HepG2 (cell line): ENCODE results near the gene PLCB2. TPM values are rescaled to one million over a fixed set of nuclear protein-coding genes. Genes with fewer than 3 reads are reported as not detected.

ENCODE experiments used
- AKNA ChIP-seq: sonication (generic); formaldehyde crosslinking; IDR thresholded peaks from 2 replicates; pipeline ENCODE4 v1.4.0; 2020; ENCODE audit warnings: missing genetic modification reagents, borderline replicate concordance
- CREB3 ChIP-seq: sonication (generic); formaldehyde crosslinking; IDR thresholded peaks from 2 replicates; pipeline ENCODE4 v1.5.0; 2020; ENCODE audit warnings: missing genetic modification reagents
- FOXO1 ChIP-seq: sonication (generic); formaldehyde crosslinking; IDR thresholded peaks from 2 replicates; pipeline ENCODE4 v1.4.0; 2020; ENCODE audit warnings: missing genetic modification reagents
- KMT2B ChIP-seq: IDR thresholded peaks from 2 replicates; pipeline ENCODE4 v1.6.1; 2016; ENCODE audit warnings: missing genetic modification reagents, missing compliant biosample characterization
- MEIS2 ChIP-seq: sonication (generic); formaldehyde crosslinking; IDR thresholded peaks from 2 replicates; pipeline ENCODE4 v1.9.0; 2021; ENCODE audit warnings: mild to moderate bottlenecking, missing genetic modification reagents
- ZBTB44 ChIP-seq: sonication (generic); formaldehyde crosslinking; IDR thresholded peaks from 2 replicates; pipeline ENCODE4 v1.4.0; 2020; ENCODE audit warnings: missing genetic modification reagents
- ZNF124 ChIP-seq: sonication (generic); formaldehyde crosslinking; IDR thresholded peaks from 2 replicates; pipeline ENCODE4 v1.4.0; 2020; ENCODE audit warnings: missing genetic modification reagents
- ZNF292 ChIP-seq: sonication (generic); formaldehyde crosslinking; IDR thresholded peaks from 2 replicates; pipeline ENCODE4 v1.8.1; 2022; ENCODE audit warnings: mild to moderate bottlenecking, low read depth, missing genetic modification reagents, borderline replicate concordance
- ZNF468 ChIP-seq: sonication (generic); formaldehyde crosslinking; IDR thresholded peaks from 2 replicates; pipeline ENCODE4 v1.8.0; 2022; ENCODE audit warnings: mild to moderate bottlenecking, moderate library complexity, missing genetic modification reagents
- ZNF552 ChIP-seq: sonication (generic); formaldehyde crosslinking; IDR thresholded peaks from 2 replicates; pipeline ENCODE4 v1.9.0; 2022; ENCODE audit warnings: missing genetic modification reagents, mild to moderate bottlenecking, borderline replicate concordance
- ZNF557 ChIP-seq: sonication (generic); formaldehyde crosslinking; IDR thresholded peaks from 2 replicates; pipeline ENCODE4 v1.4.0; 2020; ENCODE audit warnings: missing genetic modification reagents
- ZNF792 ChIP-seq: IDR thresholded peaks from 2 replicates; pipeline ENCODE4 v1.6.1; 2016
- polyA plus RNA-seq, 8 experiments: library from polyadenylated mRNA; depleted of rRNA in 3 of 8; stranded (reverse) in 7 of 8; unstranded in 1 of 8; fragments of >200 nt; fragmentation: Illumina TruSeq in 4 of 8; extraction: Trizol in 4 of 8; gene quantifications; 2 replicates each; pipeline versions ENCODE4 v1.2.1 to v1.2.3, GENCODE V29; 2011 to 2016; ENCODE audit warnings: low read depth in 4 of 8, missing spikeins in 1 of 8, mixed read lengths in 1 of 8; ENCODE audit not compliant: insufficient read depth in 1 of 8
- total RNA-seq, 5 experiments: library from RNA; depleted of rRNA; stranded (reverse); fragments of >200 nt; fragmentation: Illumina TruSeq; extraction: Trizol; gene quantifications; 2 replicates each; pipeline ENCODE4 v1.2.3, GENCODE V29; 2016; ENCODE audit warnings: low read depth in 1 of 5
- TF ChIP-seq, protein P1 (sequence below): sonication (generic); formaldehyde crosslinking; conservative IDR thresholded peaks from 2 replicates; pipeline ENCODE4 v1.4.0; 2020; ENCODE audit warnings: missing genetic modification reagents

The PLCB2 gene
- total and polyA plus RNA-seq, 2 of the 13 experiments (the other 11 are each of a cell fraction or from before 2014, with no cell fraction given), result 0.11 TPM; not detected in 1

DNA sequence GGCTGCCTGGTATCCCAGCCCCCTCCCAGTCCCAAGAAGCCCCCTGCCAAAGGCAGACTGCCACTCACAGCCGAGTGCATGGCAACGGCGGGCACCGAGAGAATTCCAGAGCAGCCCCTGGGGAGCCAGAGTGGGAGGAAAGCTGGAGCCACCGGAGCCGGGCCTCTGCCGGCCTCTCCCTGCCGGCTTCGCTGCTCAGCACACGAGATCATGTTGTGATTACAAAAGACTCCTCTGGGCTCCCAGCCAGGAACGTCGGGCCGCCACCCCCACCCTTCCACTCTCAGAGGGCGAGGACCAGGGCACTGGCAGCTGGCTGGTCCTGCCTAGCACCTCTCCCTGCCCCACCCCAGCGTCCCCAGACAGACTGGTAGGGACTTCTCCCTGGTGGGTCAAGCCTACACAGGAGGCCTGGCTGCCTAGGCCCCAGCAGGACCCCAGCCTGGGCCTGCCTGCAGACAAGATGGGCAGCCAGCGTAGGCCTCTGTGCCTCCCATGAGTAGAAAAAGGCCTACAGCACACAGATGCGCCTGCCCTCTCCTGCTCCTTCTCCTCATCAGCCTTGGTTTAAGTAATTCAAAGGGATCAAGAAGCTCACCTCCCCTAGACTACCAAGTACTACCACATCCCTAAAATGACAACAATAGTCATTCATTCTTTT, 33.1 kb upstream of the PLCB2 start, which contains the start of gene CCDC9B (continued):
- TF ChIP-seq ZNF292 (CRISPR knock-in tag) (0 out of 2 replicates have a peak, but pooled peaks have one; percentile 22), MEIS2 (no peak), CREB3 (CRISPR knock-in tag) (no peak), ZNF792 (CRISPR knock-in tag) (0 out of 2 replicates have a peak, but pooled peaks have one; percentile 32), ZNF124 (CRISPR knock-in tag) (no peak), ZBTB44 (CRISPR knock-in tag) (no peak), AKNA (CRISPR knock-in tag) (no peak), ZNF468 (CRISPR knock-in tag) (no peak), ZNF557 (CRISPR knock-in tag) (no peak), FOXO1 (CRISPR knock-in tag) (no peak), ZNF552 (CRISPR knock-in tag) (peak; percentile 47; the same call in 1 of the 2 replicates), KMT2B (CRISPR knock-in tag) (no peak)
- TF ChIP-seq, protein P1, sequence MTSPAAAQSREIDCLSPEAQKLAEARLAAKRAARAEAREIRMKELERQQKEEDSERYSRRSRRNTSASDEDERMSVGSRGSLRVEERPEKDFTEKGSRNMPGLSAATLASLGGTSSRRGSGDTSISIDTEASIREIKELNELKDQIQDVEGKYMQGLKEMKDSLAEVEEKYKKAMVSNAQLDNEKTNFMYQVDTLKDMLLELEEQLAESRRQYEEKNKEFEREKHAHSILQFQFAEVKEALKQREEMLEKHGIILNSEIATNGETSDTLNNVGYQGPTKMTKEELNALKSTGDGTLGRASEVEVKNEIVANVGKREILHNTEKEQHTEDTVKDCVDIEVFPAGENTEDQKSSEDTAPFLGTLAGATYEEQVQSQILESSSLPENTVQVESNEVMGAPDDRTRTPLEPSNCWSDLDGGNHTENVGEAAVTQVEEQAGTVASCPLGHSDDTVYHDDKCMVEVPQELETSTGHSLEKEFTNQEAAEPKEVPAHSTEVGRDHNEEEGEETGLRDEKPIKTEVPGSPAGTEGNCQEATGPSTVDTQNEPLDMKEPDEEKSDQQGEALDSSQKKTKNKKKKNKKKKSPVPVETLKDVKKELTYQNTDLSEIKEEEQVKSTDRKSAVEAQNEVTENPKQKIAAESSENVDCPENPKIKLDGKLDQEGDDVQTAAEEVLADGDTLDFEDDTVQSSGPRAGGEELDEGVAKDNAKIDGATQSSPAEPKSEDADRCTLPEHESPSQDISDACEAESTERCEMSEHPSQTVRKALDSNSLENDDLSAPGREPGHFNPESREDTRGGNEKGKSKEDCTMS (CRISPR knock-in tag), result no peak
